GM12864 (cell line): ENCODE measurements around the gene TACR2.

Source experiments
- DNase-seq: peaks from one replicate; pipeline ENCODE4 v3.0.0-alpha.2; 2011; ENCODE audit warnings: low read depth
- H3K4me3 ChIP-seq: 2 replicates; pipeline ENCODE4 v1.5.1; 2011; ENCODE audit warnings: mild to moderate bottlenecking, low read depth, low read length, control low read depth
- TF ChIP-seq, protein P1 (sequence below): IDR thresholded peaks from 2 replicates; pipeline ENCODE4 v1.5.1; 2011; ENCODE audit warnings: low read depth, mild to moderate bottlenecking, moderate library complexity, low read length, control low read depth, inconsistent platforms; ENCODE audit errors: missing control alignments

The TACR2 gene

DNA sequence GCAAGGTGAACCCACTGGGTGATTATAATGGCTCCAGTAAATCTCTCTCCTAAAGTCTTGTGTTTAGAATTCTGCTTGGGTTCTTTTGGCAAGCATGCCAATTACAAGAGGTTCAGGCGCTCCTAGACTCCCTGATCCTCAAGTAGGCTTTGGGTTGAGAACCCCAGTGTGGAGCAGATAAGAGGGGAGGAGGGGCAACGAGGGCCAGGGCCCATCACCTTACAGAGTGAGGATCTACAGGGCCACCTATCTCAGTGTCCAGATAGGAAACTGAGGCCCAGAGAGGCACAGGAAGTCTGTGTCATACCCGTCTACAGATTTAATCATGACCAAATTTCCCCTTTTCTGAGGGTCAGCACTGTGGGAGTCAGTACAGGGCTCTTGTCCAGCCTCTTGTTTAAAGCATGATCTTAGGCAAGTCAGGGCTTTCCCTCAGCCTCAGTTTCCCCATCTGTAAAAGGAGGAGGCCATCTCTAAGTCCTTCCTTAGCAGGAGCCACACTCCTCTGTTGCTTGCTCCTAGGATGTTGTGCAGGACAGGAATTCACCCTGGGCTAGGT is 4.4 kb downstream of the TACR2 start:
- DNase-seq = no peak
- TF ChIP-seq, protein P1, sequence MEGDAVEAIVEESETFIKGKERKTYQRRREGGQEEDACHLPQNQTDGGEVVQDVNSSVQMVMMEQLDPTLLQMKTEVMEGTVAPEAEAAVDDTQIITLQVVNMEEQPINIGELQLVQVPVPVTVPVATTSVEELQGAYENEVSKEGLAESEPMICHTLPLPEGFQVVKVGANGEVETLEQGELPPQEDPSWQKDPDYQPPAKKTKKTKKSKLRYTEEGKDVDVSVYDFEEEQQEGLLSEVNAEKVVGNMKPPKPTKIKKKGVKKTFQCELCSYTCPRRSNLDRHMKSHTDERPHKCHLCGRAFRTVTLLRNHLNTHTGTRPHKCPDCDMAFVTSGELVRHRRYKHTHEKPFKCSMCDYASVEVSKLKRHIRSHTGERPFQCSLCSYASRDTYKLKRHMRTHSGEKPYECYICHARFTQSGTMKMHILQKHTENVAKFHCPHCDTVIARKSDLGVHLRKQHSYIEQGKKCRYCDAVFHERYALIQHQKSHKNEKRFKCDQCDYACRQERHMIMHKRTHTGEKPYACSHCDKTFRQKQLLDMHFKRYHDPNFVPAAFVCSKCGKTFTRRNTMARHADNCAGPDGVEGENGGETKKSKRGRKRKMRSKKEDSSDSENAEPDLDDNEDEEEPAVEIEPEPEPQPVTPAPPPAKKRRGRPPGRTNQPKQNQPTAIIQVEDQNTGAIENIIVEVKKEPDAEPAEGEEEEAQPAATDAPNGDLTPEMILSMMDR = no peak
- H3K4me3 ChIP-seq = no peak overlapping the region

DNA sequence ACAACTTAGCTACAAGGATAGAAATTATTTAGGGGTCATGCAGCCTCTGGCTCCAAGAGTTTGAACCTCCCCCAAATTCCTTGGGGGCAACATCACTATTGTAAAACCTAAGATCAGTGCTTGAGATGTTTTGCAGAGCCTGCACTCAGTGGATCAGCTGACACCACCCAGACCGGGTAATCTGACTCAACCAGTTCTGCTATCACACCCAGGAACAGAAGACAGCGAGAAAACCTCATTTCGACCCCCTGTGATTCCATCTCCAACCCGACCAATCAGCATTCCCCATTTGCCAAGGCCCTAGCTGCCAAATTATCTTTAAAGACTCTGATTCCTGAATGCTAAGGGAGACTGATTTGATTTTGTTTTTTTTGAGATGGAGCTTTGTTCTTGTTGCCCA is 5.2 kb downstream of the TACR2 start:
- TF ChIP-seq, protein P1 = no peak
- H3K4me3 ChIP-seq = no peak overlapping the region
- DNase-seq = no peak

DNA sequence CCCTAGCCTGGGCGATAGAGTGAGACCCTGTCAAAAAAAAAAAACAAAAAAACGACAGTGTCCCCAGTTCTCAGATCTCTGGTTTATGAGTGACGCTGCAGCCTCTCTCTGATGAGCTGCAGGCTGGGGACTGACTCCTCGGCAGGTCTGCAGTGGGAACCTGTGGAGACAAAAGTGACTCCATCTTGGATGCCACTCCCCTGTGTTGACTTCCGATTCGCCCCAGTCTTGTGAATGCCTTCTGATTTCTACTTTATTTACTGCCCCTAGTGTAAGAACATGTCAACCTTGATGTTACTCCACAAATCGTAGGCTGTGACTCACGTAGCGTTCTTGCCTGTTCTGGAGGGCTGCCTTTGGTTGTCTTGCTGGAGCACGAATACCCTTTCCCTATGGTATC is 6.2 kb downstream of the TACR2 start:
- no peak for DNase-seq
- TF ChIP-seq, protein P1 = no peak
- no peak overlapping the region for H3K4me3 ChIP-seq

DNA sequence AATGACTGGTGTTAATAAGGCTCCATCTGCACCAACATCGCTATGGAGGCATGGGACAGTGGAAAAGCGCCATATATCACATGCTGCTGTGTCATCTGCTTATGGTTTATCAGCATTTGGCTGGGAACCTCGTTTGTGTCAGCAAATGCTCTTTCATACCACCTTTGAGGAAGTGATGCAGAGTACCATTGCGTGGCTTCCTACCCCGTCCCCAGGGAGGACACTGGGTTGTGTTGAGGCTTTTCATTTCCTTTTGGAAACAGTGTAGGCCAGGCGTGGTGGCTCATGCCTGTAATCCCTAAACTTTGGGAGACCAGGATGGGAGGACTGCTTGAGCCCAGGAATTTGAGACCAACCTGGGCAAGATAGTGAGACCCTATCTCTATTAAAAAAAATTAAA is 6.8 kb downstream of the TACR2 start:
- H3K4me3 ChIP-seq = no peak overlapping the region
- peak; percentile 60 for DNase-seq
- TF ChIP-seq, protein P1 = no peak

DNA sequence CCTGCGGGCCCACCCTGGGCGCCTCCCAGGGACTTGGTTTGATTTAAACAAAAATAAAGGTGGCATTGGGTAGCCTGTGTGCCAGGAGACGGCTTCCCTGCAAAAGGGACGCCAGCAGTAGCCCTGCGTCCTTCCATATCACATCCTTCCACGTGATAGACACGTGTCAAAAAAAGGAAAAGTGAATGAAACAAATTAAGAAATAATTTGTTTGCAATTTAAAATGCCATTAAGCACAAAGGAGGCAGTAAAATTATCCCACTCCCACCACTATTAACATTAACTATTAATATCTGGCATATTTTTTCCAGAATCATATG is 7.6 kb downstream of the TACR2 start:
- H3K4me3 ChIP-seq = peak overlapping the region; percentile 12; the same call in 1 of the 2 replicates
- no peak for DNase-seq
- TF ChIP-seq, protein P1 = no peak

DNA sequence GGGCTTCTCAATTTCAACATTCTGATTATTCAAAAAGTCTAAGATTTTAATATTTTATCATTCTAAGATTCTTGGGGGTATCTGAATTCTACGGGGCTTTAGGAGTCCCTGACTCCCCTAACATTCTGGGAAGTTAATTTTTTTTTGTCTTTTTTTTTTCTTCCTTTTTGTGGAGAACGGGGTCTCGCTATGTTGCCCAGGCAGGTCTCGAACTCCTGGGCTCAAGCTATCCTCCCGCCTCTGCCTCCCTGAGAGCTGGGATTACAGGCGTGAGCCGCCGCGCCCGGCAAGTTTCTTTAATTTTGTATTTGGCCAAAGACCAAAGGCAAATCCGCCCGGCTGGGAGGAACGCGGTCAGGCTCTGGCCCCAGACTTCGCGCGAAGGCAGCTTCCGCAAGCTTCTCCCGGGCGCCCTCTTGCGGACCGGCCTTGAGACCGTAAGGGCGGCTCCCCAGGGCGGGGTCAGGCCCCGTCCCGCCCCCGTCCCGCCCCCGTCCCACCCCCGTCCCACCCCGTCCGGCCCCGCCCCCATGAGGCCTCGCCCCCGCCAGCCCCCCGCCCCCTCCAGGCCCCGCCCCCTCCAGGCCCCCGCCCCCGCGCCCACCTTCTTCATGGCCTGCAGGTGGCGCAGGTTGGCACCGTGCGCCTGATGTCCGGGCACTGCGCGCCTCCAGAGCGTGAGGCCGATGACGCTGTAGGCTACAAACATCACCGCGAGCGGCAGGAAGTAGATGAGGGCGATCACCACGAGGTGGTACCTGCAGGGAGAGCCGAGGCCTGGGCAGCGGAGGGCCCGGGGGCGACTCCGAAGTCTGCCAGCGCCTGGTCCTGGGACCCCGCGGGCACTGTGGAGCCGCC is 8.2 kb downstream of the TACR2 start:
- peak; percentile 64 for DNase-seq
- peak overlapping the region; percentile 12 for H3K4me3 ChIP-seq
- TF ChIP-seq, protein P1 = peak; percentile 58
